Measurements from ENCODE around the gene ATP2C2.

- TF ChIP-seq, protein P1, sequence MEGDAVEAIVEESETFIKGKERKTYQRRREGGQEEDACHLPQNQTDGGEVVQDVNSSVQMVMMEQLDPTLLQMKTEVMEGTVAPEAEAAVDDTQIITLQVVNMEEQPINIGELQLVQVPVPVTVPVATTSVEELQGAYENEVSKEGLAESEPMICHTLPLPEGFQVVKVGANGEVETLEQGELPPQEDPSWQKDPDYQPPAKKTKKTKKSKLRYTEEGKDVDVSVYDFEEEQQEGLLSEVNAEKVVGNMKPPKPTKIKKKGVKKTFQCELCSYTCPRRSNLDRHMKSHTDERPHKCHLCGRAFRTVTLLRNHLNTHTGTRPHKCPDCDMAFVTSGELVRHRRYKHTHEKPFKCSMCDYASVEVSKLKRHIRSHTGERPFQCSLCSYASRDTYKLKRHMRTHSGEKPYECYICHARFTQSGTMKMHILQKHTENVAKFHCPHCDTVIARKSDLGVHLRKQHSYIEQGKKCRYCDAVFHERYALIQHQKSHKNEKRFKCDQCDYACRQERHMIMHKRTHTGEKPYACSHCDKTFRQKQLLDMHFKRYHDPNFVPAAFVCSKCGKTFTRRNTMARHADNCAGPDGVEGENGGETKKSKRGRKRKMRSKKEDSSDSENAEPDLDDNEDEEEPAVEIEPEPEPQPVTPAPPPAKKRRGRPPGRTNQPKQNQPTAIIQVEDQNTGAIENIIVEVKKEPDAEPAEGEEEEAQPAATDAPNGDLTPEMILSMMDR (IDR thresholded peaks at IDR 0.05) = no peak
- TF ChIP-seq POLR2A (IDR thresholded peaks at IDR 0.05) = no peak
These were observed 40.5 kb downstream of the ATP2C2 start for GRCh38 chr16:84408856-84409255.

Data from esophagus squamous epithelium (tissue), 4 donors.